Lower lobe of right lung (tissue), 2 donors: ENCODE measurements around the gene PITX3. TPM values are rescaled to one million over a fixed set of nuclear protein-coding genes. Genes with fewer than 3 reads are reported as not detected.

Experiments
- ATAC-seq, 2 donors: fragments of 200-7000 bp; cut with Tn5 transposase; one replicate each; pipeline ENCODE4 v1.9.1; 2020 to 2022; ENCODE audit warnings: mild to moderate bottlenecking in 2 of 2, moderate library complexity in 2 of 2
- DNase-seq: peaks from one replicate; pipeline ENCODE4 v3.0.0-alpha.2; 2020
- H3K27ac ChIP-seq: fragments of 200-600 bp; one replicate; pipeline ENCODE4 v1.8.0; 2022
- H3K27me3 ChIP-seq: fragments of 200-600 bp; one replicate; pipeline ENCODE4 v1.8.0; 2022; ENCODE audit warnings: low read depth
- H3K36me3 ChIP-seq: fragments of 200-600 bp; one replicate; pipeline ENCODE4 v1.8.0; 2022; ENCODE audit warnings: mild to moderate bottlenecking
- H3K4me1 ChIP-seq: fragments of 200-600 bp; one replicate; pipeline ENCODE4 v1.8.0; 2022
- H3K4me3 ChIP-seq: fragments of 200-600 bp; one replicate; pipeline ENCODE4 v1.8.0; 2022; ENCODE audit warnings: mild to moderate bottlenecking
- H3K9me3 ChIP-seq: fragments of 200-600 bp; one replicate; pipeline ENCODE4 v1.8.0; 2022
- CTCF ChIP-seq: fragments of 200-600 bp; IDR thresholded peaks from one replicate; pipeline ENCODE4 v1.8.0; 2022; ENCODE audit warnings: antibody characterized with exemption, mild to moderate bottlenecking
- intact Hi-C: fragments of 100-400 bp; cut with DNase I; formaldehyde crosslinking; loops from one replicate; pipeline ENCODE4 v1.11.0; 2022
- total RNA-seq: library from RNA; stranded (reverse); fragmentation: NEBNext Ultra II Directional; extraction: Animal tissue kit (Norgen Biotek cat#: 25700); gene quantifications from one replicate; pipeline ENCODE4 v1.2.1, GENCODE V29; 2021
- donor health status: DM: no; HTN: yes; CAD: no; lungs with severe emphysema.

Gene PITX3
- total RNA-seq, 1 donor from 2014 or later: not detected

GRCh38 chr10:102241032-102241443 lies 274 bp downstream of the PITX3 start:
- H3K27ac ChIP-seq: no peak overlapping the region
- peak; percentile 10 to 29 for ATAC-seq

GRCh38 chr10:102240467-102241031 lies 763 bp downstream of the PITX3 start:
- ATAC-seq: no peak
- DNase-seq: no peak
- Histone ChIP-seq H3K36me3 (no peaks in the 10 kb centered on the region), H3K4me3 (peak overlapping the region; percentile 70), H3K9me3 (no peaks in the 10 kb centered on the region), H3K27me3 (peaks cover 17% of the 10 kb centered on the region), H3K4me1 (peaks cover 28% of the 10 kb centered on the region), H3K27ac (no peak overlapping the region)
- intact Hi-C loops: no loop called here
- no peak for TF ChIP-seq CTCF

More at GRCh38 chr10:102241032-102241443, 274 bp downstream of the PITX3 start:
- H3K4me3 ChIP-seq: peak overlapping the region; percentile 70
- H3K4me1 ChIP-seq: peaks cover 28% of the 10 kb centered on the region
- no peak for DNase-seq
- no peaks in the 10 kb centered on the region for H3K9me3 ChIP-seq
- H3K36me3 ChIP-seq: no peaks in the 10 kb centered on the region
- H3K27me3 ChIP-seq: peaks cover 17% of the 10 kb centered on the region
- intact Hi-C loops: no loop called here
- TF ChIP-seq CTCF: no peak

- no peak for ATAC-seq
- no peaks in the 10 kb centered on the region for H3K9me3 ChIP-seq
- peaks cover 23% of the 10 kb centered on the region for H3K4me1 ChIP-seq
- peaks cover 27% of the 10 kb centered on the region for H3K27me3 ChIP-seq
- intact Hi-C loops: no loop called here
- DNase-seq: no peak
- no peak overlapping the region for H3K4me3 ChIP-seq
- no peak overlapping the region for H3K27ac ChIP-seq
- no peak for TF ChIP-seq CTCF
- H3K36me3 ChIP-seq: no peaks in the 10 kb centered on the region
Measured at GRCh38 chr10:102237711-102238252, 3.5 kb downstream of the PITX3 start.

- intact Hi-C loops: no loop called here
- peaks cover 16% of the 10 kb centered on the region for H3K4me1 ChIP-seq
- TF ChIP-seq CTCF: no peak
- no peak for DNase-seq
- ATAC-seq: no peak
- no peaks in the 10 kb centered on the region for H3K36me3 ChIP-seq
- H3K27ac ChIP-seq: no peak overlapping the region
- H3K9me3 ChIP-seq: no peaks in the 10 kb centered on the region
- H3K27me3 ChIP-seq: peaks cover 38% of the 10 kb centered on the region
- H3K4me3 ChIP-seq: no peak overlapping the region
Measured at GRCh38 chr10:102236006-102236405, 5.3 kb downstream of the PITX3 start.

- no peaks in the 10 kb centered on the region for H3K9me3 ChIP-seq
- no peak for TF ChIP-seq CTCF
- peaks cover 16% of the 10 kb centered on the region for H3K4me1 ChIP-seq
- intact Hi-C loops: no loop called here
- DNase-seq (no peak), ATAC-seq (no peak)
- no peaks in the 10 kb centered on the region for H3K36me3 ChIP-seq
- H3K4me3 ChIP-seq: no peak overlapping the region
- H3K27me3 ChIP-seq: peaks cover 39% of the 10 kb centered on the region
- no peak overlapping the region for H3K27ac ChIP-seq
Measured at GRCh38 chr10:102235598-102235920, 5.8 kb downstream of the PITX3 start.
